Brain (organoid and tissue), 1 donor: ENCODE results near the gene MASP1. TPM values are rescaled to one million over a fixed set of nuclear protein-coding genes. Genes with fewer than 3 reads are reported as not detected.

Experiments used
- polyA plus RNA-seq: library from polyadenylated mRNA; stranded (reverse); fragments of 350-450 nt; fragmentation: Illumina TruSeq; extraction: RNeasy Lipid Tissue Mini Kit (QIAGEN cat#74804); gene quantifications from one replicate; pipeline ENCODE4 v1.2.3, GENCODE V29; 2015; ENCODE audit warnings: low read depth, low replicate concordance; ENCODE audit not compliant: insufficient read depth

MASP1 gene
- polyA plus RNA-seq, 1 donor from 2014 or later = 4.0 TPM

Other genes starting within 250 kb of the MASP1 start
- 46.3 TPM for gene RPL39L, start 152.2 kb downstream of the MASP1 start, polyA plus RNA-seq
- gene RTP1, start 94.3 kb downstream of the MASP1 start, polyA plus RNA-seq = 0.93 TPM
- gene RTP4, start 76.6 kb upstream of the MASP1 start, polyA plus RNA-seq = 2.0 TPM